Activated T-helper 17 cell treated with anti-CD3 and anti-CD28 coated beads, Interleukin-2, amount 50 U/mL, for 72 hours (primary cell): Measurements from ENCODE around the gene AGAP1. TPM values are rescaled to one million over a fixed set of nuclear protein-coding genes. Genes with fewer than 3 reads are reported as not detected.

Experiments used
- ATAC-seq: fragments of 150-1000 bp; cut with Tn5 transposase; replicated peaks from 2 replicates; pipeline ENCODE4 v1.10.0; 2021; ENCODE audit warnings: mild to moderate bottlenecking, moderate library complexity
- H3K27ac Mint-ChIP-seq: one replicate; pipeline ENCODE4 v1.8.0; 2022; ENCODE audit warnings: mixed read lengths
- H3K27me3 Mint-ChIP-seq: one replicate; pipeline ENCODE4 v1.8.0; 2022; ENCODE audit warnings: mixed read lengths
- H3K36me3 Mint-ChIP-seq: one replicate; pipeline ENCODE4 v1.8.0; 2022; ENCODE audit warnings: low read depth, mild to moderate bottlenecking, mixed read lengths
- H3K4me1 Mint-ChIP-seq: one replicate; pipeline ENCODE4 v1.8.0; 2022; ENCODE audit warnings: mixed read lengths
- H3K4me3 Mint-ChIP-seq: one replicate; pipeline ENCODE4 v1.8.0; 2022; ENCODE audit warnings: mild to moderate bottlenecking, mixed read lengths
- H3K9me3 Mint-ChIP-seq: one replicate; pipeline ENCODE4 v1.8.0; 2022; ENCODE audit warnings: mixed read lengths
- total RNA-seq, 2 donors: library from RNA; stranded (reverse); gene quantifications; one replicate each; pipeline ENCODE4 v1.2.3, GENCODE V29; 2022

AGAP1 gene
- total RNA-seq, 2 donors from 2014 or later: 2.2 to 5.3 TPM

- no peaks in the 10 kb centered on the region for H3K36me3 Mint-ChIP-seq
- H3K4me1 Mint-ChIP-seq: peaks cover 8% of the 10 kb centered on the region
- H3K27me3 Mint-ChIP-seq: peaks cover 3% of the 10 kb centered on the region
- H3K27ac Mint-ChIP-seq: no peak overlapping the region
- no peak overlapping the region for H3K4me3 Mint-ChIP-seq
- ATAC-seq: no peak
- no peaks in the 10 kb centered on the region for H3K9me3 Mint-ChIP-seq
These were observed 215.4 kb downstream of the AGAP1 start for GRCh38 chr2:235709124-235709813.

- peaks cover 8% of the 10 kb centered on the region for H3K4me1 Mint-ChIP-seq
- H3K9me3 Mint-ChIP-seq: no peaks in the 10 kb centered on the region
- H3K27me3 Mint-ChIP-seq: peaks cover 3% of the 10 kb centered on the region
- H3K4me3 Mint-ChIP-seq: no peak overlapping the region
- H3K36me3 Mint-ChIP-seq: no peaks in the 10 kb centered on the region
- no peak overlapping the region for H3K27ac Mint-ChIP-seq
- ATAC-seq: no peak
These were observed 216.4 kb downstream of the AGAP1 start for GRCh38 chr2:235709969-235710879.

GRCh38 chr2:235710933-235711332, 217.1 kb downstream of the AGAP1 start:
- H3K4me1 Mint-ChIP-seq: peaks cover 8% of the 10 kb centered on the region
- no peak overlapping the region for H3K27ac Mint-ChIP-seq
- no peak overlapping the region for H3K4me3 Mint-ChIP-seq

DNA sequence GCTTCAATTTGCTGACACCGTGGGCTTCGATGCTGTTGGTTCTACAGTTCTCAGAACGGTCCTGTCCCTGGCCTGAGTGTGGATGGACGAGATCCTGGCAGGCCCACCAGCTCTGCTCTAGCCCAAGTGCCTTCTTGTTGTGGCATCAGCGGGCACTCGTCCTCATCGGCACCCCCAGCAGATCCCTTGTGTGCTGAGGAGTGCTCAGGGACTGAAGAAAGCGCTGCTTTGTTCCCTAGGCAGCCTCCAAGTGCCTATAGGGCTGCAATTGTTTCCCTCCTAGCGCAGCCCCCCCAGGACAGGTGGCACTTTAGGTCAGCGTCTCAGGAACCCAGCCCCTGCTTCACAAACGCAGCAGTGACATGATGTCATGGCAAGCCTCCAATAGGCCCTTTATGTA, 217.7 kb downstream of the AGAP1 start:
- Mint-ChIP-seq H3K27ac (no peak overlapping the region), H3K9me3 (no peaks in the 10 kb centered on the region), H3K27me3 (peaks cover 3% of the 10 kb centered on the region), H3K4me3 (no peak overlapping the region), H3K4me1 (peaks cover 8% of the 10 kb centered on the region), H3K36me3 (no peaks in the 10 kb centered on the region)
- ATAC-seq: no peak

More at GRCh38 chr2:235710933-235711332, 217.1 kb downstream of the AGAP1 start:
- no peak for ATAC-seq
- Mint-ChIP-seq H3K9me3 (no peaks in the 10 kb centered on the region), H3K27me3 (peaks cover 3% of the 10 kb centered on the region), H3K36me3 (no peaks in the 10 kb centered on the region)

- H3K27me3 Mint-ChIP-seq: peaks cover 3% of the 10 kb centered on the region
- H3K4me3 Mint-ChIP-seq: no peak overlapping the region
- peaks cover 8% of the 10 kb centered on the region for H3K4me1 Mint-ChIP-seq
- no peak overlapping the region for H3K27ac Mint-ChIP-seq
- no peaks in the 10 kb centered on the region for H3K36me3 Mint-ChIP-seq
- H3K9me3 Mint-ChIP-seq: no peaks in the 10 kb centered on the region
- ATAC-seq: no peak
These were observed 218.3 kb downstream of the AGAP1 start for GRCh38 chr2:235712176-235712575.

DNA sequence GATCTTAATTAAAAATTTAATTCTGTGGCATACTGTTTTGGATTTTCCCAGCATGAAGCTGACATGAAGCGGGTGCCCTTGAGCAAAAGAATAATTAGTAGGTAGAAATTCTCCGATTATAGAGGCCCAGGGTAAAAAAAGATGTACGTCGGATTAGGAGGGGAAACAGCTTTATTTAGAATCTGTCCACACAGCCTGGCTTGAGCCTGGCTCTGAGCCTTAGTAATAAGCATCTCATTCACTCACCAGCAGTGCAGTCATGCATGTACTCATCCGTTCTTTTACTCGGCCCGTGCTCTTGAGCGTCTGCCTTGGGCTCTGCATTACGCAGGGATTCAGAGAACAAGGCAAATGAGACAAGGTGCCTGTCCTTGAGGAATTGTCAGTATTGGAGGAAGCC, 219.3 kb downstream of the AGAP1 start:
- H3K4me3 Mint-ChIP-seq: no peak overlapping the region
- H3K27ac Mint-ChIP-seq: no peak overlapping the region
- H3K9me3 Mint-ChIP-seq: no peaks in the 10 kb centered on the region
- peaks cover under 1% of the 10 kb centered on the region for H3K27me3 Mint-ChIP-seq
- no peak for ATAC-seq
- H3K36me3 Mint-ChIP-seq: no peaks in the 10 kb centered on the region
- peaks cover 4% of the 10 kb centered on the region for H3K4me1 Mint-ChIP-seq

- Mint-ChIP-seq H3K27me3 (no peaks in the 10 kb centered on the region), H3K4me3 (no peak overlapping the region), H3K36me3 (no peaks in the 10 kb centered on the region), H3K27ac (no peak overlapping the region), H3K4me1 (no peaks in the 10 kb centered on the region), H3K9me3 (no peaks in the 10 kb centered on the region)
- no peak for ATAC-seq
These were observed 221.8 kb downstream of the AGAP1 start for GRCh38 chr2:235715601-235716000.

DNA sequence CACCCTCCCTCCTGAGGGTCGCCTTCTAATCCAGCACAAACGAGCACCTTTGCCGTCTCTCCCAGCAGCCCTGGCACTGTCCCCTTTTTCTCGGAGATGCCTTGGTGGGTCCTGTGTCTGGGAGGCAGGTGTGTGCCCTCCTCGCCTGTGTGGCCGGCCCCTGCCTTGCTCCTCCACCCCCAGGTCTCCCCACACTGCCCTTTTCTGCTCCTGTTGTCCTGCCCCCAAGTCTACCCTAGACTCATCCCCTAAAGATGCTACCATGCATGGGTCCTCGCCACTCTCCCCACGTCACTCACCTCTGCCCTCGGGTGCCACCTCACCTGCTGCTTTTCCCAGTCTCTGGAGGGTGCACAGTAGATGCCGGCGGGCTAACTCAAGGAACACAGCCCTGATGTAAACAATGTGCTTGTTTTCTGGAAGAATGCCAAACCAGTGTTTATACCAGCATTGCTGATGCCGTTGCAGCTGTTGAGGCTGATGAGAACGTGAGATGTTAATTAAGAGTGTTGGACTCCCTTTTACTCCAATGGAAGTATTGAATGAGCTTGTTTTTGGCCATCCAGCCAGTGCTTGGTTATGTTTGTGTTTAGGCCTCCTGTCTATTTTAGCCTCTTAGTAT, 223.1 kb downstream of the AGAP1 start:
- no peaks in the 10 kb centered on the region for H3K36me3 Mint-ChIP-seq
- no peak overlapping the region for H3K4me3 Mint-ChIP-seq
- ATAC-seq: no peak
- no peak overlapping the region for H3K27ac Mint-ChIP-seq
- H3K27me3 Mint-ChIP-seq: no peaks in the 10 kb centered on the region
- no peaks in the 10 kb centered on the region for H3K4me1 Mint-ChIP-seq
- no peaks in the 10 kb centered on the region for H3K9me3 Mint-ChIP-seq

GRCh38 chr2:235719146-235719942, 225.5 kb downstream of the AGAP1 start:
- no peaks in the 10 kb centered on the region for H3K36me3 Mint-ChIP-seq
- H3K27me3 Mint-ChIP-seq: no peaks in the 10 kb centered on the region
- no peaks in the 10 kb centered on the region for H3K9me3 Mint-ChIP-seq
- no peaks in the 10 kb centered on the region for H3K4me1 Mint-ChIP-seq
- H3K4me3 Mint-ChIP-seq: no peak overlapping the region
- H3K27ac Mint-ChIP-seq: no peak overlapping the region
- ATAC-seq: no peak

DNA sequence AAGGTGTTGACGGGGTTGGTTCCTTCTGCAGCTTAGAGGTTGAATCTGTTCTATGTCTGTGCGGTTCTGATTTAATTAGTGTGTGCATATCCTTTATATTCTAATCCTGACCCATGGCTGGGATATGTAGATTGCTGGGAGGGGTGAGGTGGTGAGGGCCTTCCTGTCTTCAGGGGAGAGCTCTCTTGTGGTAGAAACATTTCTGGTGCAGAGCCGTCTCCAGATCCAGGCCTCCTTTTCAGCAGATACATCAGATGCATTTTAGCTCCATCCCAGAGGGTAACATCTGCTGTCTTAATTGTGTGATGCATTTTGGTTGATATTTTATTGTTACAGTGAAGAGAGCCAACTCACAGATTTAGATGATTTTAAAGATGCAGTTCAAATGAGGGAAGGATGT, 227.8 kb downstream of the AGAP1 start:
- Mint-ChIP-seq H3K9me3 (no peaks in the 10 kb centered on the region), H3K36me3 (no peaks in the 10 kb centered on the region), H3K4me1 (no peaks in the 10 kb centered on the region), H3K4me3 (no peak overlapping the region), H3K27ac (no peak overlapping the region), H3K27me3 (no peaks in the 10 kb centered on the region)
- no peak for ATAC-seq

GRCh38 chr2:235722869-235723268, 229.0 kb downstream of the AGAP1 start:
- Mint-ChIP-seq H3K36me3 (no peaks in the 10 kb centered on the region), H3K9me3 (no peaks in the 10 kb centered on the region), H3K27ac (no peak overlapping the region)

GRCh38 chr2:235723371-235723770, 229.5 kb downstream of the AGAP1 start:
- Mint-ChIP-seq H3K27ac (no peak overlapping the region), H3K9me3 (no peaks in the 10 kb centered on the region), H3K4me1 (no peaks in the 10 kb centered on the region), H3K27me3 (no peaks in the 10 kb centered on the region), H3K4me3 (no peak overlapping the region), H3K36me3 (no peaks in the 10 kb centered on the region)
- no peak for ATAC-seq

More at GRCh38 chr2:235722869-235723268, 229.0 kb downstream of the AGAP1 start:
- Mint-ChIP-seq H3K4me1 (no peaks in the 10 kb centered on the region), H3K4me3 (no peak overlapping the region), H3K27me3 (no peaks in the 10 kb centered on the region)
- ATAC-seq: no peak

DNA sequence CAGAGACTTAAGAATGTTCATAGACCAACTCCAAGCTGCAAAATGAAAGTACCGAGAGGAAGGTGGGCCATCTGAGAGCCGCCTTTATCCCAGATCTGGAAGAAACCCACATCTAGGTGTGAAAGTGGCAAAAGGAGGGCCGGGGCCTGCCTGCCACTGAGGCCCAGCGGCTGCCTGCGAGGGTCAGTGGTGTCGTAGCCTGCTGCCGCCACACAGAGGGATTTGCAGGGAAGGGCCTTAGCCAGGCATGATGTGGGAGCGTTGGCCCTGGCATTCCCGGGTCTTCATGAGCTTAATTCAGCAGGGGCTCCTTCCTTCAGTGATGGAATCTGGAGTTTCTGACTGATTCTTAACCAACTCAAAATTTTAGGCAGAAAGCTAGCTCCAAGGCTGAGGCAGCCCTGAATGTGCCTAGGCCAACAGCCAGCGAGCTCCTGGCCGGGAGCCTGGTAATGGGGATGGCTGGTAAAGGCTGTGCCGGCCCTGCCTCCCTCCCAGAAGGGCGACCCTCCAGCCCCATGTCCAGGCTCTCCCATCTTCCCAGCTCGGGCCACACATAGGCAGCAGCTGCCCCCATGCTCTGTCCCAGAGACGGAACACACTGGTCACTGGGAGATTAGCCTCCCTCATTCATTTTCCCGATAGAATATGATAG, 230.1 kb downstream of the AGAP1 start:
- no peak overlapping the region for H3K4me3 Mint-ChIP-seq
- no peaks in the 10 kb centered on the region for H3K4me1 Mint-ChIP-seq
- ATAC-seq: no peak
- no peak overlapping the region for H3K27ac Mint-ChIP-seq
- no peaks in the 10 kb centered on the region for H3K27me3 Mint-ChIP-seq
- H3K36me3 Mint-ChIP-seq: no peaks in the 10 kb centered on the region
- no peaks in the 10 kb centered on the region for H3K9me3 Mint-ChIP-seq
